Right renal cortex interstitium (tissue), 3 donors: Measurements from ENCODE around the gene EPHB6. TPM values are rescaled to one million over a fixed set of nuclear protein-coding genes. Genes with fewer than 3 reads are reported as not detected.
A peak's percentile ranks its signal among the peaks of the same experiment; 100 is the strongest.

Experiments used
- DNase-seq, 3 donors: peaks; one replicate each; pipeline ENCODE4 v3.0.0-alpha.2; 2013; ENCODE audit warnings: low read depth in 3 of 3, low spot score in 2 of 3
- polyA plus RNA-seq, 3 donors: library from polyadenylated mRNA; unstranded; fragments of 120-200 nt; gene quantifications; one replicate each; pipeline ENCODE4 v1.2.1, GENCODE V29; 2013; ENCODE audit not compliant: insufficient read length in 3 of 3

The EPHB6 gene
- polyA plus RNA-seq, 3 donors = 16.6 to 21.0 (median 19.1) TPM

GRCh38 chr7:142876236-142876960, 21.5 kb downstream of the EPHB6 start:
- no peak for DNase-seq

- no peak for DNase-seq
Observed at GRCh38 chr7:142876991-142877910, 22.4 kb downstream of the EPHB6 start.

- DNase-seq = no peak
Observed at GRCh38 chr7:142878315-142878714, 23.4 kb downstream of the EPHB6 start.

- no peak for DNase-seq
Observed at GRCh38 chr7:142879060-142879459, 24.2 kb downstream of the EPHB6 start.

- DNase-seq = no peak
Observed at GRCh38 chr7:142880876-142881505, 26.1 kb downstream of the EPHB6 start.

- no peak for DNase-seq
Observed at GRCh38 chr7:142881586-142882337, 26.9 kb downstream of the EPHB6 start.

GRCh38 chr7:142882338-142882678, 27.4 kb downstream of the EPHB6 start:
- DNase-seq = no peak

- DNase-seq = no peak
Observed at GRCh38 chr7:142883145-142883544, 28.3 kb downstream of the EPHB6 start.

- DNase-seq = no peak
Observed at GRCh38 chr7:142883571-142884285, 28.9 kb downstream of the EPHB6 start.

GRCh38 chr7:142884286-142884640, 29.4 kb downstream of the EPHB6 start:
- DNase-seq = no peak

GRCh38 chr7:142885311-142886230, 30.7 kb downstream of the EPHB6 start, which contains the start of gene TRPV6:
Gene TRPV6, minus strand, starts transcription at chr7:142885745.
- peak in 1 of 3 donors; percentile 17 for DNase-seq

- DNase-seq = no peak
Observed at GRCh38 chr7:142886866-142887265, 32.0 kb downstream of the EPHB6 start.

GRCh38 chr7:142887282-142888015, 32.6 kb downstream of the EPHB6 start:
- DNase-seq = no peak

- DNase-seq = no peak
Observed at GRCh38 chr7:142889816-142890215, 34.9 kb downstream of the EPHB6 start.

GRCh38 chr7:142890874-142891485, 36.1 kb downstream of the EPHB6 start:
- DNase-seq = no peak

GRCh38 chr7:142891490-142892082, 36.7 kb downstream of the EPHB6 start:
- DNase-seq = no peak

- no peak for DNase-seq
Observed at GRCh38 chr7:142892951-142893350, 38.1 kb downstream of the EPHB6 start.
